Left cardiac atrium (tissue), 4 donors: ENCODE measurements around the gene SNUPN. TPM values are rescaled to one million over a fixed set of nuclear protein-coding genes. Genes with fewer than 3 reads are reported as not detected.

Experiments used
- ATAC-seq, 2 donors: fragments of 200-7000 bp; cut with Tn5 transposase; one replicate each; pipeline ENCODE4 v1.9.1; 2020; ENCODE audit warnings: mild to moderate bottlenecking in 2 of 2, moderate library complexity in 2 of 2
- DNase-seq: peaks from one replicate; pipeline ENCODE4 v3.0.0-alpha.2; 2020
- intact Hi-C, 2 donors: fragments of 100-400 bp; cut with DNase I; formaldehyde crosslinking; loops; one replicate each; pipeline versions ENCODE4 v1.14.1 to v1.15.1; 2022 to 2023
- total RNA-seq, 2 donors: library from RNA; stranded (reverse); fragmentation: NEBNext Ultra II Directional; extraction: Animal tissue kit (Norgen Biotek cat#: 25700); gene quantifications; one replicate each; pipeline ENCODE4 v1.2.1, GENCODE V29; 2021
- donor health status: DM: no; HTN: yes; CAD: no.
- donor health status: DM: no; HTN: yes; CAD: no; lungs with severe emphysema.
- donor health status: DM: yes; HTN: yes; CAD: no.
- donor health status: Dilated cardiomyopathy.

Gene SNUPN
- total RNA-seq, 2 donors from 2014 or later: 15.6 to 21.4 TPM

GRCh38 chr15:75554717-75555116 lies 70.8 kb downstream of the SNUPN start:
- no peak for ATAC-seq

GRCh38 chr15:75553659-75554058 lies 71.9 kb downstream of the SNUPN start:
- intact Hi-C loops: no loop called here
- DNase-seq (no peak), ATAC-seq (no peak)

More at GRCh38 chr15:75554717-75555116, 70.8 kb downstream of the SNUPN start:
- intact Hi-C loops: no loop called here
- DNase-seq: no peak

- ATAC-seq: no peak
- intact Hi-C loops: no loop called here
These were observed 74.4 kb downstream of the SNUPN start for GRCh38 chr15:75551091-75551490.

More at GRCh38 chr15:75551091-75551490, 74.4 kb downstream of the SNUPN start:
- DNase-seq: no peak

Other genes with a start within 250 kb of the SNUPN start
- gene SIN3A, start 174.0 kb downstream of the SNUPN start, total RNA-seq: 10 to 100 TPM; 32.3 to 37.2 TPM
- 10 to 100 TPM; 12.5 to 13.4 TPM for gene PTPN9, start 46.4 kb downstream of the SNUPN start, total RNA-seq
- 10 to 100 TPM; 44.1 to 49.9 TPM for gene IMP3, start 14.5 kb upstream of the SNUPN start, total RNA-seq
- 10 to 100 TPM; 14.3 to 17.0 TPM for gene SNX33, start 22.2 kb upstream of the SNUPN start, total RNA-seq
- 10 to 100 TPM; 16.8 to 27.6 TPM for gene CSPG4, start 87.1 kb upstream of the SNUPN start, total RNA-seq
- gene UBE2Q2, start 217.7 kb upstream of the SNUPN start, total RNA-seq: 10 to 100 TPM; 24.1 to 25.4 TPM